Body of pancreas (tissue), 4 donors: ENCODE data around the gene DCP1A.

Experiments used
- POLR2A ChIP-seq, 3 donors: fragments of 450-650 bp; IDR thresholded peaks; one replicate each; pipeline ENCODE4 v1.6.1; 2016; ENCODE audit warnings: antibody characterized with exemption in 3 of 3, mild to moderate bottlenecking in 2 of 3
- TF ChIP-seq, protein P1 (sequence below), 7 experiments: fragments of 450-650 bp in 4 of 7; fragments of 200-600 bp in 3 of 7; sonication (generic) in 3 of 7; IDR thresholded peaks; one replicate each; pipeline ENCODE4 v1.5.1; 2016 to 2019; ENCODE audit warnings: antibody characterized with exemption in 7 of 7

- TF ChIP-seq, protein P1, sequence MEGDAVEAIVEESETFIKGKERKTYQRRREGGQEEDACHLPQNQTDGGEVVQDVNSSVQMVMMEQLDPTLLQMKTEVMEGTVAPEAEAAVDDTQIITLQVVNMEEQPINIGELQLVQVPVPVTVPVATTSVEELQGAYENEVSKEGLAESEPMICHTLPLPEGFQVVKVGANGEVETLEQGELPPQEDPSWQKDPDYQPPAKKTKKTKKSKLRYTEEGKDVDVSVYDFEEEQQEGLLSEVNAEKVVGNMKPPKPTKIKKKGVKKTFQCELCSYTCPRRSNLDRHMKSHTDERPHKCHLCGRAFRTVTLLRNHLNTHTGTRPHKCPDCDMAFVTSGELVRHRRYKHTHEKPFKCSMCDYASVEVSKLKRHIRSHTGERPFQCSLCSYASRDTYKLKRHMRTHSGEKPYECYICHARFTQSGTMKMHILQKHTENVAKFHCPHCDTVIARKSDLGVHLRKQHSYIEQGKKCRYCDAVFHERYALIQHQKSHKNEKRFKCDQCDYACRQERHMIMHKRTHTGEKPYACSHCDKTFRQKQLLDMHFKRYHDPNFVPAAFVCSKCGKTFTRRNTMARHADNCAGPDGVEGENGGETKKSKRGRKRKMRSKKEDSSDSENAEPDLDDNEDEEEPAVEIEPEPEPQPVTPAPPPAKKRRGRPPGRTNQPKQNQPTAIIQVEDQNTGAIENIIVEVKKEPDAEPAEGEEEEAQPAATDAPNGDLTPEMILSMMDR (IDR thresholded peaks at IDR 0.05), result no peak
- TF ChIP-seq POLR2A (IDR thresholded peaks at IDR 0.05), result no peak
These were observed 106.1 kb downstream of the DCP1A start for GRCh38 chr3:53240989-53241972.
